Lower lobe of right lung (tissue), 2 donors: ENCODE results near the gene MBTPS1. TPM values are rescaled to one million over a fixed set of nuclear protein-coding genes. Genes with fewer than 3 reads are reported as not detected.

Experiments
- ATAC-seq, 2 donors: fragments of 200-7000 bp; cut with Tn5 transposase; one replicate each; pipeline ENCODE4 v1.9.1; 2020 to 2022; ENCODE audit warnings: mild to moderate bottlenecking in 2 of 2, moderate library complexity in 2 of 2
- DNase-seq: peaks from one replicate; pipeline ENCODE4 v3.0.0-alpha.2; 2020
- H3K27ac ChIP-seq: fragments of 200-600 bp; one replicate; pipeline ENCODE4 v1.8.0; 2022
- H3K27me3 ChIP-seq: fragments of 200-600 bp; one replicate; pipeline ENCODE4 v1.8.0; 2022; ENCODE audit warnings: low read depth
- H3K36me3 ChIP-seq: fragments of 200-600 bp; one replicate; pipeline ENCODE4 v1.8.0; 2022; ENCODE audit warnings: mild to moderate bottlenecking
- H3K4me1 ChIP-seq: fragments of 200-600 bp; one replicate; pipeline ENCODE4 v1.8.0; 2022
- H3K4me3 ChIP-seq: fragments of 200-600 bp; one replicate; pipeline ENCODE4 v1.8.0; 2022; ENCODE audit warnings: mild to moderate bottlenecking
- H3K9me3 ChIP-seq: fragments of 200-600 bp; one replicate; pipeline ENCODE4 v1.8.0; 2022
- intact Hi-C: fragments of 100-400 bp; cut with DNase I; formaldehyde crosslinking; loops from one replicate; pipeline ENCODE4 v1.11.0; 2022
- total RNA-seq: library from RNA; stranded (reverse); fragmentation: NEBNext Ultra II Directional; extraction: Animal tissue kit (Norgen Biotek cat#: 25700); gene quantifications from one replicate; pipeline ENCODE4 v1.2.1, GENCODE V29; 2021
- TF ChIP-seq, protein P1 (sequence below): fragments of 200-600 bp; IDR thresholded peaks from one replicate; pipeline ENCODE4 v1.8.0; 2022; ENCODE audit warnings: antibody characterized with exemption, mild to moderate bottlenecking
- donor health status: DM: no; HTN: yes; CAD: no; lungs with severe emphysema.

The MBTPS1 gene
- total RNA-seq, 1 donor from 2014 or later, result 94.7 TPM

DNA sequence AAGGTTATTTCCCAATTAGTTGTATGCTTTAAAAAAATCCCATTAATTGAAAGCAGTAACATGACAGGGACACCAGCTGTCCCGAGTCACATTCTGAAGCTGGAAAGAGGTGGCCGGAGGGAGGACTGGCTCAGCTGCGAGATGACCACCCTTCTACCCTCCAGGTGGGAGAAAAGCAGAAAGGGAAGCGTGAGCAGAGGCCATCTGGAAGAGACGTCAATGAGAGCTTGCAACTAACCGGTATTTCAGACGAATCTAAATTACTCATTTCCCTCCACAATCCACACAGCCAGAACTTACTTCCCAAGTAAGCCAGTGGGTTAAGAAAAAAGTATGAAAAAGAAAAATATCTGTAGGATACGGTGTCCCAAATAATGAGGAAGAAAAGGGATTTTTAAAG lies 45.6 kb downstream of the MBTPS1 start:
- Histone ChIP-seq H3K9me3 (no peaks in the 10 kb centered on the region), H3K4me3 (no peak overlapping the region), H3K4me1 (no peaks in the 10 kb centered on the region), H3K27ac (no peak overlapping the region), H3K36me3 (peaks cover 100% of the 10 kb centered on the region), H3K27me3 (no peaks in the 10 kb centered on the region)
- ATAC-seq (no peak), DNase-seq (no peak)
- TF ChIP-seq, protein P1, sequence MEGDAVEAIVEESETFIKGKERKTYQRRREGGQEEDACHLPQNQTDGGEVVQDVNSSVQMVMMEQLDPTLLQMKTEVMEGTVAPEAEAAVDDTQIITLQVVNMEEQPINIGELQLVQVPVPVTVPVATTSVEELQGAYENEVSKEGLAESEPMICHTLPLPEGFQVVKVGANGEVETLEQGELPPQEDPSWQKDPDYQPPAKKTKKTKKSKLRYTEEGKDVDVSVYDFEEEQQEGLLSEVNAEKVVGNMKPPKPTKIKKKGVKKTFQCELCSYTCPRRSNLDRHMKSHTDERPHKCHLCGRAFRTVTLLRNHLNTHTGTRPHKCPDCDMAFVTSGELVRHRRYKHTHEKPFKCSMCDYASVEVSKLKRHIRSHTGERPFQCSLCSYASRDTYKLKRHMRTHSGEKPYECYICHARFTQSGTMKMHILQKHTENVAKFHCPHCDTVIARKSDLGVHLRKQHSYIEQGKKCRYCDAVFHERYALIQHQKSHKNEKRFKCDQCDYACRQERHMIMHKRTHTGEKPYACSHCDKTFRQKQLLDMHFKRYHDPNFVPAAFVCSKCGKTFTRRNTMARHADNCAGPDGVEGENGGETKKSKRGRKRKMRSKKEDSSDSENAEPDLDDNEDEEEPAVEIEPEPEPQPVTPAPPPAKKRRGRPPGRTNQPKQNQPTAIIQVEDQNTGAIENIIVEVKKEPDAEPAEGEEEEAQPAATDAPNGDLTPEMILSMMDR, result no peak
- intact Hi-C loops, result no loop called here

DNA sequence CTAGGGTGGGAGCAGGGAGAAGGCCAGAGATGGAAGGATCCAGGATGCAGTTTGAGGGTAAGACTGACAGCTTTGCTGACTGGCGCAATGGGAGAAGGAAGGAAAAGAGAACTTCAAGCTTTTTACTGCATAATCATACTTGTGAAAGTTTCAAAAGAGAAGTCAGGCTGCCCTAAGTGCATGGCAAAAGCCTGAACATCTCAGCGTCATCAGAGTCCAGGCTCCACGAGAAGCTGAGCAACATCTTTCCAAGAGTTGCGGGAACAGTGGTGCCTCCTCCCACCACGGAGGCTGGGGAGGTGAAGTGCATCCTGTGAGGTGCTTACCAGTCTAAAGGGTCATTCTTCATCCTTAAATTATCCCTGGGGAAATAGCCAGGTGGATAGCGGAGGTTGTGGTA lies 47.2 kb downstream of the MBTPS1 start:
- peak; percentile 49 to 74 for ATAC-seq
- H3K9me3 ChIP-seq, result no peaks in the 10 kb centered on the region
- intact Hi-C loops, result no loop called here
- peaks cover 100% of the 10 kb centered on the region for H3K36me3 ChIP-seq
- H3K27ac ChIP-seq, result no peak overlapping the region
- H3K4me3 ChIP-seq, result no peak overlapping the region
- TF ChIP-seq, protein P1, result no peak
- H3K4me1 ChIP-seq, result no peaks in the 10 kb centered on the region
- H3K27me3 ChIP-seq, result no peaks in the 10 kb centered on the region
- DNase-seq, result no peak

DNA sequence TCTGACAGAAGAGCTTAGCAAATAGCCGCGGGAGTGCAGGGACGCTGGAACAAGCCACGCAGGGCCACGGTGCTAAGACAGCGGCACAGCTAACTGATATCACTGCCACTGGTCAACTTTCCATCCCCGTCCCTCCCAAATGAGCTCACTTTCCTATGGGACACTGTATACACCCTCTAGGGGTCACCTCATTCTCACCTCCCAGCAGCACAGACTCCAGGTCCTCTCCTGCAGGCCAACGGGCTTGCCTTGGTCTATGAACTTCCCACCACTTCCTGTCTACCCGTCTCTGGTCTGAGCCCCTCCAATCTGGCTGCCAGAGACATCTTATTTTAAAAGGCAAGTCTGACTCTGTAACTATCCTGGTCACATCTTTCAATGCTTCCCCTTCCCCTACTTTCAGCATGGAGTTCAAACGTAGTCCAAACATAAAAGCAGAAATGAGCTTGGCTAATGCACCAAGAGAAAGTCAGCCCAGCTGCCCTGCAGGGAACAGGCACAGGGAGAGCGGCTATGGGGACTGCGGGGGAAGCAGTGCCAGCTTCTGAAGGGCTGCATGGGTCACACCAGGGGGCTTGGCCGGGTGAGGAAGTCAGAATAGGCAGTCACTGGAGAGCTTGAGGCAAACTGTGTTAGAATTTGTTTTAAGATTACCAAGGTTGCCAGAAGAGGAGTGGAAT lies 47.8 kb downstream of the MBTPS1 start:
- H3K27me3 ChIP-seq, result no peaks in the 10 kb centered on the region
- intact Hi-C loops, result no loop called here
- H3K4me1 ChIP-seq, result no peaks in the 10 kb centered on the region
- no peak overlapping the region for H3K4me3 ChIP-seq
- ATAC-seq (peak; percentile 36 to 67), DNase-seq (no peak)
- no peaks in the 10 kb centered on the region for H3K9me3 ChIP-seq
- TF ChIP-seq, protein P1, result no peak
- peaks cover 100% of the 10 kb centered on the region for H3K36me3 ChIP-seq
- no peak overlapping the region for H3K27ac ChIP-seq

DNA sequence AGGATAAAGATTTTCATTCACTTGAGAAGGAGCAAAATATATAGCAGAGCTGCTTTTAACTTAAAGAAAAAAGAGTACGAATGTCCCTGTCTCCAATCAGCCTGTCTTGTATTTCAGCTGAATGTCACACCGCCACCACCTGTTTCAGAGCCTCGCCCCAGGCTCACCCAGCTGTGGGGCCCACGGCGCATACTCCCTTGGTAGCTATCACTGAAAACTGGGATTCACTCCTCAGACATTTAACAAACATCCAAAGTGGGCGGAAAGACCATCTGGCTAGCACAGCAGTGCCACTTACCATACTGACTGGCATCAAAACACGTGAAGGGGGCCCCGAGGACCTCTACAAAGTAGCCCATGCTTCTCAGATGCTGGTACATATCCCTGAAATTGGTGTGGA lies 48.7 kb downstream of the MBTPS1 start:
- H3K4me3 ChIP-seq, result no peak overlapping the region
- H3K27ac ChIP-seq, result no peak overlapping the region
- no peaks in the 10 kb centered on the region for H3K4me1 ChIP-seq
- intact Hi-C loops, result no loop called here
- H3K9me3 ChIP-seq, result no peaks in the 10 kb centered on the region
- DNase-seq (no peak), ATAC-seq (no peak)
- TF ChIP-seq, protein P1, result no peak
- H3K36me3 ChIP-seq, result peaks cover 100% of the 10 kb centered on the region
- H3K27me3 ChIP-seq, result no peaks in the 10 kb centered on the region

DNA sequence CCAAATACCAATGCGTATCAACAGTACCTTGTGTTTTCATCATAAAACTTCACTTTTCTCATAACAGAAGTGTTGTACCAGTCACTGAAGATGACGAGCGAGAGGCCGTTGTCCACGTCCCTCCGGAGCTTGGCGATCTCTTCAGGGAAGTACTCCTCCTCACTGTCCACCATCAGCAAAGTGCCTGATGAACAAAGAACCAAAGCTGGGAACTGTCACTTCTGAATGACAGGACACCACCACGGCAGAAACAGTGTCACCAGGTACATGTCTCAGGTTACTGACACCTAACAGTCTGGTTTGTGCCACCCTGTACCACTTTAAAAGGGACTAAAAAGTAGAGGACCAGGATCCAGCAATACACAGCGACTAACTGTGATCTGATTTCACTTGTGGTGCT lies 49.1 kb downstream of the MBTPS1 start:
- no peak for DNase-seq
- no peak for ATAC-seq
- TF ChIP-seq, protein P1, result no peak
- intact Hi-C loops, result no loop called here
- Histone ChIP-seq H3K4me1 (no peaks in the 10 kb centered on the region), H3K27me3 (no peaks in the 10 kb centered on the region), H3K36me3 (peaks cover 100% of the 10 kb centered on the region), H3K27ac (no peak overlapping the region), H3K9me3 (no peaks in the 10 kb centered on the region), H3K4me3 (no peak overlapping the region)
